ENCODE measurements around the gene POLD3.

POLD3 gene, protein sequence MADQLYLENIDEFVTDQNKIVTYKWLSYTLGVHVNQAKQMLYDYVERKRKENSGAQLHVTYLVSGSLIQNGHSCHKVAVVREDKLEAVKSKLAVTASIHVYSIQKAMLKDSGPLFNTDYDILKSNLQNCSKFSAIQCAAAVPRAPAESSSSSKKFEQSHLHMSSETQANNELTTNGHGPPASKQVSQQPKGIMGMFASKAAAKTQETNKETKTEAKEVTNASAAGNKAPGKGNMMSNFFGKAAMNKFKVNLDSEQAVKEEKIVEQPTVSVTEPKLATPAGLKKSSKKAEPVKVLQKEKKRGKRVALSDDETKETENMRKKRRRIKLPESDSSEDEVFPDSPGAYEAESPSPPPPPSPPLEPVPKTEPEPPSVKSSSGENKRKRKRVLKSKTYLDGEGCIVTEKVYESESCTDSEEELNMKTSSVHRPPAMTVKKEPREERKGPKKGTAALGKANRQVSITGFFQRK

DNA sequence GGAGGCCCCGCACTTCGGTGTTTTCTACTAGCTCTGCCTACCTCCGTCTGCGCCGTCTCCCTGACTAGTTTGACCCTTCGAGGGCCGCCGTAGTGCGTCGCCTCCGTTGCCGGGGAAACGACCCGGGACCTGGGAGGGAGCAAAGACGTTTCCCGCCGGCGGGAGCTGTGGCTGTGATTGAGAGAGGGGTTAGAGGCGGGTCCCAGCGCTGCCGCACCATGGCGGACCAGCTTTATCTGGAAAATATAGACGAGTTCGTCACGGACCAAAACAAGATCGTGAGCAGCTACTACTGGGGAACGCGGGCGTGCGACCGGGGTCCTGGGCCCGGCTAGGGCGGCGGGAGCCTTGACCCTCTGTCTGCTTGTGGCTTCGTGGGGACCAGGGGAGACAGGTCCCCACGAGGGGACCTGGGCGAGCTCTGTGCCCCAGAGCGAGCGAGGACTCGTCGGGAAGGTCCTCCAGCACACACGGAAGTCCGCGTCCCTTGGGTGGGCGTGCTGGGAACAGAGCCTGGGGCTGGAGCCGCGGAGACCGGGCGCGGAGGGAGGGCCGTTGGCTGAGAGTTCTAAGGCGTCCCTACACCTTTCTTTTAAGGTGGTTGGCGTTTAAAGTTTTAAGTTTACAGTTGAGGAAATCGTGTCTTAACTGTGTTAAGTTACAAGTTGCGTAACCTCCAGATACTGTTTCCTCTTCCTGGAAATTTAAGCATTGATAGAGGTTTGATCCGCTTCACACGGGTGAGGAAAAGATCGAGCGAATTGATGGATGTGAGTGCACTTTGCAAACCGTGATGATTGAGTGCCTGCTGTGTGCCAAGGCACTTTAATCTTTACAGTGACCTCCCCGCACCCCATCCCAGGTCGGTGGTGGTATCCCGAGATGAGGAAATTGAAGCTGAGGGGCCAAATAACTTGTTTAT is at the start of gene POLD3:
Gene POLD3 (plus strand): TSS at position 142 of the 922 bp plus-strand sequence. CDS start 77 bp downstream, at position 219.
- DNase-seq (ENCODE audit: low spot score) = peak; percentile 92

DNA sequence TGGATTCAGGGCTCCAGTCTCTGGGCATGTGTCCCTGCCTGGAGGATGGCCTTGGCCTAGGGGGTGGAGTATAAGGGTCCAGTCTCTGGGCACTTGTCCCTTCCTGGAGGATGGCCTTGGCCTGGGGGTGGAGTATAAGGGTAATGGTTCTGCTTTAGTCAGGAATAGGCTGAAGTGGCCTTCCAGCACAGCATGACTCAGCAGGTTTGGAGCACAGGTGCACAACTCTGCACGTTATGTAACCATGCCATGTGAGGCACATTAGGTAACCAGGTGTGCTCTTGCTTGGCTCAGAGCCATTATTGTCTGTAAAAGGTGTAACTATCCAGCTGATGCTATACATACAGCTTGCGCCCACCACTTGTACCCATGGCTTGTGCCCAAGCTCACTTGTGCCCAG is 48.4 kb upstream of the POLD3 start:
- DNase-seq (ENCODE audit: low spot score) = no peak

DNA sequence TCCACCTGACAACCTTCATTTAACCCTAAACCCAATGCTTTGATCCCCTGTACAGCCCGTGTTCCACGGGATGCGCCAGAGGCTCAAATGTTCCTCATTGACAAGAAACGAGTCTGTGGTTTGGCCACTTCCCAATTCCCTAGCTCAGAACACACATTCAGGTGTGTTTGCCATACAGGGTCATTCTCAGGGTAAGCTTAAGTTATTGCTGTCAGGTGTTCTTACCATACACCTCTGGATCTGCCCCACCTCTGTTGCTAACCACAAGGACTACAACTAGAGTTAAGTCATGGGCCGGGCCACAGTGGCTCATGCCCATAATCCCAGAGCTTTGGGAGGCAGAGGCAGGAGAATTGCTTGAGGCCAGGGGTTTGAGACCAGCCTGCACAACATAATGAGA is 45.6 kb upstream of the POLD3 start:
- peak; percentile 60 for DNase-seq (ENCODE audit: low spot score)

DNA sequence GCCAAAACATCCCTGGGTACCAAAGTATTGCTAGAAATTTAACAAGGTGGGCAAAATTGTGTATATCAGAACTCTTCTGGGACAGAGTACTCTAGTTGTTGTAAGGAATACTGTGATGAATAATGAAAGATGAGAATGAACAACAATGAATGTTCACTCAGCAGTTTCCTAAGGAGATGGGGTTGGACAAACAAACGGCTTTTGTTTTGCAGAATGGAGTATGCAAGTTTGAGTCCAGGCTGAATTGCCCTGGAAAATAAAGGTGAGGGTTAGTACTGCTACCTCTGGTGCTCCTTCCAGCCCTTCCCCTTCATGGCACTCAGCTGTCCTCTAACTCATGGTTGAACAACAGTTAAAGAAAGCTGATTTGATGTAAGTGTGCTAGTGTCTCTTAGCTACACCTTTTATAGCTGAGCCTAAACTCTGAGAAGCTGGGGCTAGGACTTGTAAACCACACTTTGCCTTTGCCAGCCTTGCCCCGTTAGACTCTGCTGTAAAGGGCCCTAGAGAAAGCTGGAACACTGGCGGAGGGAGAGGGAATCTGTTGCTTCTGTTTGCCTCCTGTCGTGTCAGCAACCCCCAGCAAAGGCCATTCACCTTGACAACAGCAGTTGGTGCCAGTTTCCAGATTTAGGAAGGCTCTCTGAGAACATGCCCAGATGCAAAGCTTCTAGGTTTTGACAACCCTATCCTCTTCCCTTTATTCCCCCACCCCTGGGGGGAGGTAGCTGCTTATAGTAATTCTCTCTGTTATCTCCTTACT is 41.2 kb upstream of the POLD3 start:
- DNase-seq (ENCODE audit: low spot score) = no peak

DNA sequence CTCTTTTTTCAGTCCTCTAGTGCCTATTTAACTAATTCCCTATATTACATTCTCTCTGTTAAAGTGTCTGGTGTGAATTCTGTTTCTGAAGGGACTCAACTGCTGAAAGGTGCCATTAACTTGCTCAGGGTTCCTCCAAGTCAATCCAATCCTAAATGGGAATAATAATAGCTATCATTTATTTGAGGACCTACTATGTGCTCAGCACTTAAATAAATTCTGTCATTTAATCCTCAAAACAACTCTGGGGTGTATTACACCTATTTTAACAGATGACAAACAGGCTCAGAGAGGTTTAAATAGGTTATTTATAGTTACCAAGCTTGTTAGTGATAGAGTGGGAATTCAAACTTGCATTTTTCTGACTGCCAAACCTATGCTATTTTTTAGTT is 40.6 kb upstream of the POLD3 start:
- no peak for DNase-seq (ENCODE audit: low spot score)

DNA sequence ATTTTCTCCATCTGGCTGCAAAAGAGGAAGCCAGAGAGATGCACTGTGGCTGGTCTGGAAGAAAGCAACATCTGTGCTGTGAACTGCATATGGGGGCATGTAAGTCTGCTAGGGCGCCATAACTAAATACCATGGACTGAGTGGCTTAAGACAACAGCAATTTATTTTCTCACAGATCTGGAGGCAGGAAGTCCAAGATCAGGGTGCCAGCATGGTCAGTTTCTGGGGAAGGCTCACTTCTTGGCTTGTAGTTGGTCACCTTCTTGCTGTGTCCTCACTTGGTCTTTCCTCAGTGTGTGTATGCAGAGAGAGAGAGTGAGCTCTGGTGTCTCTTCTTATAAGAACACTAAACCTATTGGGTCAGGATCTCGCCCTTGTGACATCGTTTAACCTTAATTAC is 34.9 kb upstream of the POLD3 start:
- no peak for DNase-seq (ENCODE audit: low spot score)

DNA sequence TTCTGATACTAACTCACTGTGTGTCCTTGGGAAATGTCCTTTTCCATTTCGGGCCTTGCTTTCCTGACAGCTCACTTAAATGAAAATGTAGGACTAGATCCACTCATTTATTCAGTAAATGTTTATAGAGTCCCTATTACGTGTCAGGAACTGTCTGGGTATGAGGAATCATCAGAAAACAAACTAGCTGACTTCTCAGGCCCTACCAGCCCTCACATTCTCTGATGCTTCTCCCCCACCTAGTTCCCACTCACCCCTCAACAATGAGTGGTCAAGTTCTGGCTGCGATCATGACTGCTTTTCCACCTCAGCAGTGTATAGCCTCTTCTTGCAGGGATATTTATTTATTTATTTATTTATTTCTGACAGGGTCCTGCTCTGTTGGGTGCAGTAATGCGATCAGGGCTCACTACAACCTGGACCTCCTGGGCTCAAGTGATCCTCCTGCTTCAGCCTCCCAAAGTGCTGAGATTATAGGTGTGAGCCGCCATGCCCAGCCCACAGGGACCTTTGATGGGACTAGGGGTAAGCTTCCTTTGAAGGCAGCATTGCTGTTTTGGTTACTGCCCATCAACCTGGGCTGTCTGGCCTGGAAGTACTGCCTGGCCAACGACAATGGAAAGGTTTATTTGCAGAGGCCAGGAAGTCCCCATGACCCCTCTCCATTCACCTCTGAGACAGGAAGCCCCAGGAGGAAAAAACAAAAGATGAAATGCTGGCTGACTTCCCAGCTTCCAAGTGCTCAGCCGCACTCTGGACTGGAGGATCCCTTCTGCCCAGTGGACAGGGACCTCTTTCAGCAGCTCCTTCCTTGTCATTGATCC is 33.1 kb upstream of the POLD3 start:
- DNase-seq (ENCODE audit: low spot score) = no peak

DNA sequence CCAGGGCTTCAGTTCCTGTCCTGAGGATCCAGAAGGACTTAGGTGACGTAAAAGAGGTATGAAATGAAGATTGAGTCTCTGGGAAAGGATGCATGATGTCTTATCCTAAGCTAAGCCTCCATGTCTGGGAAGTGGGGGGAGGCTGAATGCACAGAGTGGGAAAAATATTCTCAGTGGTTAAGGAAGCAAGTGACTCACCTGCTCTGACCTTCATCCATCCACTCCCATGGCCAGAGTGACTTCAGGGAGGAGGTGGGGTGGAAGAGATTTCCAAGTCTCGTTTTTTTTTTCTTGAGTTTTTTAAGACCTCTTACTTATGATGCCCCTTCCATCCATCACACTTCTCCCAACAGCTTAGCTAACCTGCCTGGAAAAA is 32.5 kb upstream of the POLD3 start:
- DNase-seq (ENCODE audit: low spot score) = peak; percentile 71

DNA sequence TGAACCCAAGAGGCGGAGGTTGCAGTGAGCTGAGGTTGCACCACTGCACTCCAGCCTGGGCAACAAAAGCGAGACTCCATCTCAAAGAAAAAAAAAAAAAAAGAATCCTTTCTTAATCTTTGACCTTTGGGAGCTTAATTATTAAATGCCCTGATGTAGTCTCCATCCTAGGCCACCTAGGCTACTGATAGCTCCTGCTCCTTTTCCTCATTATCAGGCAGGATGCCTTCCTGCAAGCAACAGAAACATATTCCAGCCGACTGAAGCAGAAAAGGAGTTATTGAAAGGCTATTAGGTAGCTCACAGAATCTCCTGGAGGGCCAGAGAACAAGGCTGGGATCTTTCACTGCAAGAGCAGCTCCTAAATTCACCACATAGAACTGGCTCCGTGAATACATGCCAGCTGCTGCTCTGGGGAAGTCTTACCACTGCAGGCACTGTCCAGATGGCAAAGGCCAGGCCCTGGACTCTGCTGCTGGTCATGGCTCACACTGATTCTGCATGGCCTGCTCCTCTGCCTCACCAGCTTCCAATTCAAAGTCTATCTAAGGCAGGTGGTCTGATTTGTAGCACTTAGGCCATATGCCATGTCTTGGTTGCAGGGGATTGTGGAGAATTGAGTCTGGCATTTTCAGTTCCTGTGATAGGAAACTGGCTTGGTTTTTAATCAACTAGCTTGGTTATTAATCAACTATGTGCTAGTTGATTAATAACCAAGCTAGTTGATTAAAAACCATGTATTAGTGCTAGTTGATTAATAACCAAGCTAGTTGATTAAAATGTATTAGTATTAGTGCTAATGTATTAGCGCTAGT is 26.0 kb upstream of the POLD3 start:
- DNase-seq (ENCODE audit: low spot score) = peak; percentile 39

DNA sequence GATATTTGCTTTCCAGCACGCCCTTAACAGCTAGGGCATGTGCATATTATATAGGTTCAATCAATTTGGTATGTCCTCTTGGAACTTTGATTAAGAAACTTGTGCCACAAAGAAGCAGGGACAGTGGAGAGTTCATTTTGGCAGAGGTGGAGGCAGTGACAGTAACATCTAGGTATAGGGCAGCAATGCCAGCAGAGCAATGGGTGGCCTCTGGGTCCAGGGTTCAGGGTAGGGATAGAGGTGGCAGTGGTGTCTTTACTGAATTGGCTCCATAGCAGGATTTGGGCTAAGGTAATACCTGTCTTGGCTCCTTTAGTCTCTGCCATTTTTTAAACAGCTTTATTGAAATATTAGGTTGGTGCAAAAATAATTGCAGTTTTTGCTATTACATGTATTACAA is 24.4 kb upstream of the POLD3 start:
- no peak for DNase-seq (ENCODE audit: low spot score)

DNA sequence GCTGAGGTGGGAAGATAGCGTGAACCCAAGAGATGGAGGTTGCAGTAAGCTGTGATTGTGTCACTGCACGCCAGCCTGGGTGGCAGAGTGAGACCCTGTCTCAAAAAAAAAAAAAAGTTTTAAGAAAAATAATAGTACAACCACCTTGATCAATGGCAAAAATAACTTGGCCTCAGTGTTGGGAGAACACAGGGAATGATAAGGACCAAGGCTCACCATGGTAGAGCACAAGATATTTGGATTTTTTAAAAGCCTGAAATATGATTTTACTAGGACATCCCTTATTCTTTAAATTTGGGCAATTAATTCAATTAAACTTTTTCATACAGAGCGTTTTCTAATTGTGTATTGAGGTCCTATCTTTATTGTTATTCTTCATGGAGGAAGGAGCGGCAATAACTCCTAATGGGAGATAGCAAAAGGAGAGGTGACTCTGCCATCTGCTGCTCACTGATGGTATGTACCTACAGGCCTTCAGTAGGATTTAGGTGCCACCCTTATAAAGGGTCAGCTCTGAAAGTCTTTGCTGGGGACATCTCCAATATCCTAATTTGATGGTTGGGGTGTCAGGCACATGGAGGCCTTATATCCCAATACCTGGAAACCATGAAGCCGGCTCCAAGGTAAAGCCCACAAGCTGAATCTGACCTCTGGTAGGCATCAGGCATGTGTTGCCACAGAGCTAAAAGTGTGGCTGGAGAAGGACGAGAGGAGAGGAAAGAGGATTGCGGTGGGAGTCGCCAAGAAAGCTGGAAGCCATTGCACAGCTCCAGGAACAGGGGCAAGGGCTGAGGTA is 21.9 kb upstream of the POLD3 start:
- DNase-seq (ENCODE audit: low spot score) = peak; percentile 68

DNA sequence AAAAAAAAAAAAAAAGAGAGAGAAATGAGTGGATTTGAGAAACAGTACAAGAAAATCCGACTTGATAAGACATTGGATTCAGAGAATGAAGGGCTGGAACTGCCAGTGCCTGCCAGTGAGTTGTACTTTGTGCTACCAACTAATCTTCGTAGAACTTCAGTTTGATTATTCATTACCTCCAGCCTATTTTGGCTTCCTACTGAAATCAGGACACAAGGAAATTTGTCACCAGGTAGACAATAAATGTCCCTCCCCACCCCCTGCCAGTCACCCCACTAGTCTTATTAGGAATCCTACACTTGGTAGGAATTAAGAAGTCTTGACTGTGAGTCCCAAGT is 21.4 kb upstream of the POLD3 start:
- DNase-seq (ENCODE audit: low spot score) = peak; percentile 28

DNA sequence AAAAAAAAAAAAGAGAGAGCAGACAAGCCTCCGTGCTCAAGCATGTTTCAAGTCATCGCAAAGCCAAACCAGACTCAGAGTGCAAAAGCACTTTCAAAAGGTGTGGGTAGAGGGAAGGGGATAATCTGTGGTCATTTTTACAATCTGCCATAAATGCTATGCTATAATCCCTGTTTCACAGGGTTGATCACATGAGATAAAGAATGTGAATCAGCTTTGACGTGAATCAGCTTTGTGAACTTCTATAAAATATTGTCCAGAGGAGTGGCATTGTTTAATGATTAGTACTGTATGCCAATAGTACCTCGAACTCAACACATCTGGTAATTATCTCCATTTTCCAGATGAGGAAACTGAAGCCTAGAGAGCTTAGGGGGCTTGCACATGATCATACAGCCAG is 20.0 kb upstream of the POLD3 start:
- no peak for DNase-seq (ENCODE audit: low spot score)

DNA sequence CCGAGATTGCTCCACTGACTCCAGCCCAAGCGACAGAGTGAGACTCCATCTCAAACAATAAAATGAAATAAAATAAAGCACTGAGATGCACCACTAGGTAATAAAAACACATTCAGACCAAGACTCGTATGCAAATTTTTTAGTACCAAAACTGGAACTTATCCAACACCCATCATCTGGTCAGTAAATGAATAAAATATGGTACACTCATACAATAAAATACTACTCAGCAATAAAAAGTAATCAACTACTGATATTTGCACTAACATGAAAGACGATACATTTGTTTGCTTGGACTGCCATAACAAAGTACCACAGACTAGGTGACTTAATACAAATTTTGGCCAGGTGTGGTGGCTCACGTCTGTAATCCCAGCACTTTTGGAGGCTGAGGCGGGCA is 17.8 kb upstream of the POLD3 start:
- DNase-seq (ENCODE audit: low spot score) = no peak

DNA sequence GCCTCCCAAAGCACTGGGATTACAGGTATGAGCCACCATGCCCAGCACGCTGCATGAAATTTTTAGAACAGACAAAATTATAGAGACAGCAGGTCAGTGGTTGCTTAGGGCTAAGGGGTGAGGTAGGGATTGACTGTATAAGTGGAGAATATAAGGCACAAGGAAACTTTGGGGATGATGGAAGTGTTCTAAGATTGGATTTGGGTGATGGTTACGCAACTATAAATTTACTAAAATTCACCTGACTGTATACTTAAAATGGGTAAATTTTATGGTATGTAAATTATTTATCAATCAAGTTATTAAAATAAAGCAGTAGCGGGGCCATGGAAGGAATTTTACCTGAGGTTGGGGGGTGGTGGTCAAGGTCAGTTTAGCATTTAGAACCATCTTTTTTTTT is 16.4 kb upstream of the POLD3 start:
- DNase-seq (ENCODE audit: low spot score) = no peak

DNA sequence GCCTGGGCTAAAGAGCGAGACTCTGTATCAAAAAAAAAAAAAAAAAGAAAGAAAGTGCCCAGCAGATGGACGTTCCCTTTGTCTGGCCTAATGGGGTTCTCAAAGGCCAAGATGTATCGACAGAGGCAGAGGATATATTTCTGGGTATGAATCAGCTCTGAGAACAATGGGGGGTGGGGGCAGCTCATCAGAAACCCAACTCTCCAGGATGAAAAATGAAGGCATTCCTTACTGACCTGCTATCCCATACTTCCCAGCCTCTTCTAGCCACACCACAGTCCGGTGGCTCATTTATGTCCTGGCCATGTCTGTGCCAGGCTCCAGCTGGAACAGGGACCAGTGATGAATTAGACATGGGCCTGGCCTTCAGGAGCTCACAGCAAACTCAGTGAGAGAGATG is 15.2 kb upstream of the POLD3 start:
- DNase-seq (ENCODE audit: low spot score) = no peak

DNA sequence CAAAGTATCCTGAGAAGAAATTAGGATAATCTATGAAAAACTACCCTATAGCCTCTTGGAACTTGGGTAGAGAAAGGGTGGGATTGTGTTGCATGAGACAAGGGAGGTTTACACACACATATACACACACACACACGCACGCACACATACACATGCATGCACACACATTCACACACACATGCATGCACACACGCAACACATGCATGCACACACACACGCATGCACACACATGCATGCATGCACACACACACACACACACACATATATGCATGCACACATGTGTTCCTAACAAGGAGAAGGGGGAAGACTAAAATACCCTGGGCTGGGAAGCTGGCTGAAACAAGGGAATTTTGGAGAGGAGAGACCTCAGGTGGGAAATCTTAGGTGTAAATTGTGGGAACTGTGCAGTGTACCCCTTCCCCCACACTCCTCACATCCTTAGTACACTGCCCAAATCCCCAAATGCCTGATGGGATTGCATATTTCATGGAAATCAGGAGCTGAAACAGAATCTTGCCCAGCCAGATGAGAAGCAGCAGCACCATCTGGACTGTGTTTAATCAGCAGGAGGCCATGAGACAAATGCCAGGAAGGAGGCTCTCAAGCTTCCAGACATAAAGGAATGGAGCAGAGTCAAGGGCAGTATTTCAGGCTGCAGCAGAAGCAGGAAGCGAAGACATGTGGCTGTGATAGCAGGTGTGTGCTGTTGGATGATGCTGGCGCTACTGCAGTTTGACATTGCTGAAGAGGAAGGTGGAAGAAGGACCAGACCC is 14.6 kb upstream of the POLD3 start:
- DNase-seq (ENCODE audit: low spot score) = no peak

DNA sequence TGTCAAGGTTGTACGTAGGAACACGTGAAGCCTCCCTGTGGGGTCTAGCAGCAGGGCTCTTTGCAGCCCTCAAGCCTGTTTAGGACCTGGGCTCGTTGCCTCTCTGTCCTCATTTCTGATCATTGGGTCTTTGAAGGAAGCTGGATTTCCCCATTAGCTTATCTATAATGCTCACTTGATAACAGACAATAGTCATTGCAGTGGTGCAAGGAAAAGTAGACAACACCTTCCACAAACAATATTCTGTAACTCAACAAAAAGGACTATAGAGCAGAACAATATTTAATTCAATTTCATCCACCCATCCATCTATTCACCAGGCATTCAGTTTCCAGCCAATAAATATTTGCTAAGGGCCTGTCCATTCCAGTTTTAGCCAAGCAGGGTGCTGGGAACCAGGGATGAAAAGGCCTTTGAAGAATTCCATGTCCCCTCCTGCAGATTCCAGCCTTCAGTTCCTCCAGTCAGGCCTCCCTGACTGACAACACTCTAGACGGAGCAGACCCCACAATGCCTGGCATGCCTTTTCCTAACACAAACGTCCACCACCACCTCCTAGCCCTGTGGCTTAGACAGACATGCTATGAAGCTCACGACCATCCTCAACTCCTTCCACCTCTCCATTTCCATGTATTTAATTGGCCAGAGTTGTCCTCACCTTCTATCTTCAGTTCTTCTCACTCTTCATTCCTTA is 12.7 kb upstream of the POLD3 start:
- no peak for DNase-seq (ENCODE audit: low spot score)

All from kidney tubule cell (primary cell).